SU-DHL-6 (cell line): ENCODE data around the gene MYO19.

Source experiments
- EZH2phosphoT487 ChIP-seq: fragments of 200-600 bp; sonication (generic), shearing (Covaris generic); conservative IDR thresholded peaks from 2 replicates; pipeline ENCODE4 v1.6.1; 2018; ENCODE audit warnings: mild to moderate bottlenecking, antibody characterized with exemption, low read length, moderate library complexity, mixed read lengths
- TF ChIP-seq, protein P1 (sequence below): fragments of 200-600 bp; sonication (generic); IDR thresholded peaks from one replicate; pipeline ENCODE4 v1.5.1; 2017; ENCODE audit warnings: antibody characterized with exemption, mild to moderate bottlenecking, low read length, moderate library complexity; ENCODE audit not compliant: insufficient read depth, poor library complexity, severe bottlenecking

- TF ChIP-seq, protein P1, sequence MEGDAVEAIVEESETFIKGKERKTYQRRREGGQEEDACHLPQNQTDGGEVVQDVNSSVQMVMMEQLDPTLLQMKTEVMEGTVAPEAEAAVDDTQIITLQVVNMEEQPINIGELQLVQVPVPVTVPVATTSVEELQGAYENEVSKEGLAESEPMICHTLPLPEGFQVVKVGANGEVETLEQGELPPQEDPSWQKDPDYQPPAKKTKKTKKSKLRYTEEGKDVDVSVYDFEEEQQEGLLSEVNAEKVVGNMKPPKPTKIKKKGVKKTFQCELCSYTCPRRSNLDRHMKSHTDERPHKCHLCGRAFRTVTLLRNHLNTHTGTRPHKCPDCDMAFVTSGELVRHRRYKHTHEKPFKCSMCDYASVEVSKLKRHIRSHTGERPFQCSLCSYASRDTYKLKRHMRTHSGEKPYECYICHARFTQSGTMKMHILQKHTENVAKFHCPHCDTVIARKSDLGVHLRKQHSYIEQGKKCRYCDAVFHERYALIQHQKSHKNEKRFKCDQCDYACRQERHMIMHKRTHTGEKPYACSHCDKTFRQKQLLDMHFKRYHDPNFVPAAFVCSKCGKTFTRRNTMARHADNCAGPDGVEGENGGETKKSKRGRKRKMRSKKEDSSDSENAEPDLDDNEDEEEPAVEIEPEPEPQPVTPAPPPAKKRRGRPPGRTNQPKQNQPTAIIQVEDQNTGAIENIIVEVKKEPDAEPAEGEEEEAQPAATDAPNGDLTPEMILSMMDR, result no peak
- no peak for TF ChIP-seq EZH2phosphoT487
Observed at GRCh38 chr17:36507266-36507665, 27.4 kb downstream of the MYO19 start.
